Adrenal gland (tissue), 5 donors: Measurements from ENCODE around the gene PTBP1.

Source experiments
- POLR2A ChIP-seq, 2 donors: fragments of 450-650 bp; IDR thresholded peaks; one replicate each; pipeline ENCODE4 v1.6.1; 2017; ENCODE audit warnings: antibody characterized with exemption in 2 of 2, mild to moderate bottlenecking in 2 of 2, moderate library complexity in 1 of 2
- TF ChIP-seq, protein P1 (sequence below), 6 experiments: fragments of 450-650 bp in 4 of 6; fragments of 200-600 bp in 2 of 6; sonication (generic) in 1 of 6; IDR thresholded peaks; 1 replicate in 5 of 6; 2 replicates in 1 of 6; pipeline versions ENCODE4 v1.5.1 to v1.8.0; 2016 to 2021; ENCODE audit warnings: antibody characterized with exemption in 6 of 6, mild to moderate bottlenecking in 2 of 6, moderate library complexity in 1 of 6
- donor health status: DM: no; HTN: no; CAD: no.

DNA sequence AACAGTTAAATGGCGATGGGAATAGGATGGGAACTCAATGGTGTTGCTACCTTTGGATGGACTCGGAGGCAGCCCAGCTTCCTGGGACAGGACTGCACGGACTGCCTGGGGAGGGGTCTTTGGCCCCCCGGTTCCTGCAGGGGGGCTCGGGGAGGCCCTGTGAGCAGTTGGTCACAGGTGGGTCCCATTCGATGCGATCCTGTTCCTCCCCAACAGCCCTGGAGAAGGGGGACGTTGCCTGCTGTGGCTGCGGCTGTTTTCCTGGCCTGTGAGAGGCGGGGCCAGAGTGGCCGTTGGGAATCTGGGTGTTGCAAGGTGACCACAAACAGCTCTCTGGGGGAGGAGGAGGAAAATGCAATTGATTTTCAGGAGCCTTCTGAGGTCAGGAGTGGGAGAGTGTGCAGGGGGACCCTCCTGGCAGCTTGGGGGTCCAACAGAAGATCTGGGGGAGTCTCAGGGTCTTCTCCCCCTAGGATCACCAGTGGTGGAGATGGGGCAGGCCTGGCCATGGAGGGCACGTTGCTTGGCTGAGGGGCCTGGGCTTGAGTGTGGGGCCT lies 26.4 kb downstream of the PTBP1 start:
- TF ChIP-seq, protein P1, sequence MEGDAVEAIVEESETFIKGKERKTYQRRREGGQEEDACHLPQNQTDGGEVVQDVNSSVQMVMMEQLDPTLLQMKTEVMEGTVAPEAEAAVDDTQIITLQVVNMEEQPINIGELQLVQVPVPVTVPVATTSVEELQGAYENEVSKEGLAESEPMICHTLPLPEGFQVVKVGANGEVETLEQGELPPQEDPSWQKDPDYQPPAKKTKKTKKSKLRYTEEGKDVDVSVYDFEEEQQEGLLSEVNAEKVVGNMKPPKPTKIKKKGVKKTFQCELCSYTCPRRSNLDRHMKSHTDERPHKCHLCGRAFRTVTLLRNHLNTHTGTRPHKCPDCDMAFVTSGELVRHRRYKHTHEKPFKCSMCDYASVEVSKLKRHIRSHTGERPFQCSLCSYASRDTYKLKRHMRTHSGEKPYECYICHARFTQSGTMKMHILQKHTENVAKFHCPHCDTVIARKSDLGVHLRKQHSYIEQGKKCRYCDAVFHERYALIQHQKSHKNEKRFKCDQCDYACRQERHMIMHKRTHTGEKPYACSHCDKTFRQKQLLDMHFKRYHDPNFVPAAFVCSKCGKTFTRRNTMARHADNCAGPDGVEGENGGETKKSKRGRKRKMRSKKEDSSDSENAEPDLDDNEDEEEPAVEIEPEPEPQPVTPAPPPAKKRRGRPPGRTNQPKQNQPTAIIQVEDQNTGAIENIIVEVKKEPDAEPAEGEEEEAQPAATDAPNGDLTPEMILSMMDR (IDR thresholded peaks at IDR 0.05) = no peak
- no peak for TF ChIP-seq POLR2A (IDR thresholded peaks at IDR 0.05)
